ENCODE results near the gene BICDL2. TPM values are rescaled to one million over a fixed set of nuclear protein-coding genes. Genes with fewer than 3 reads are reported as not detected.

BICDL2 gene
- polyA plus RNA-seq, 1 of the 3 experiments (the other 2 are of a cell fraction), result not detected

DNA sequence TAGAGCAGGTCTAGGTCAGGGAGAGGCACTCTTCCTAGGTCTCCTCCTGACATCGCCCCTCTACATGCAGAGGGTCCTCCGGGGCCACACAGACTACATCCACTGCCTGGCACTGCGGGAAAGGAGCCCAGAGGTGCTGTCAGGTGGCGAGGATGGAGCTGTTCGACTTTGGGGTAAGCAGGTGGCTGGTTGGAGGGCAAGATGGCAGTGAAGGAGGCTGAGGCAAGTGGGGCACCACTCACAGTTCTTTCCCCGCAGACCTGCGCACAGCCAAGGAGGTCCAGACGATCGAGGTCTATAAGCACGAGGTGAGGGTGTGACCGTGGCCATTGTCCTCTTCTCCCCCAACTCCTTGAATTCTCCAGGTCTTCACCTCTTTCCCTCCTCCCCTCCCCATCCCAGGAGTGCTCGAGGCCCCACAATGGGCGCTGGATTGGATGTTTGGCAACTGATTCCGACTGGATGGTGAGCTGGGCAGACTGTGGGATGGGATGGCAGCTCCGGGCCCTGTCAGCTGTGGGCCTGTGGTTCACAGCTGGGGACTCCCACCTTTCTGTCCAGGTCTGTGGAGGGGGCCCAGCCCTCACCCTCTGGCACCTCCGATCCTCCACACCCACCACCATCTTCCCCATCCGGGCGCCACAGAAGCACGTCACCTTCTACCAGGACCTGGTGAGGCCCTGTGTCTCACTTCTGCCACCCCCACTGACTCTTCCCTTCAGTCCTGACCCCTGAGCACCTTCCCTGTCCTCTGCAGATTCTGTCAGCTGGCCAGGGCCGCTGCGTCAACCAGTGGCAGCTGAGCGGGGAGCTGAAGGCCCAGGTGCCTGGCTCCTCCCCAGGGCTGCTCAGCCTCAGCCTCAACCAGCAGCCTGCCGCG lies 9.9 kb downstream of the BICDL2 start:
- 93% methylated on average over 20 of the region's 24 CpGs for WGBS (ENCODE audit: low lambda C conversion rate)
- Histone ChIP-seq H3K27me3 (ENCODE audit: insufficient read depth) (peaks cover 3% of the 10 kb centered on the region; the same call in 1 of the 2 replicates), H4K20me1 (ENCODE audit: insufficient read depth) (peaks cover 12% of the 10 kb centered on the region)

DNA sequence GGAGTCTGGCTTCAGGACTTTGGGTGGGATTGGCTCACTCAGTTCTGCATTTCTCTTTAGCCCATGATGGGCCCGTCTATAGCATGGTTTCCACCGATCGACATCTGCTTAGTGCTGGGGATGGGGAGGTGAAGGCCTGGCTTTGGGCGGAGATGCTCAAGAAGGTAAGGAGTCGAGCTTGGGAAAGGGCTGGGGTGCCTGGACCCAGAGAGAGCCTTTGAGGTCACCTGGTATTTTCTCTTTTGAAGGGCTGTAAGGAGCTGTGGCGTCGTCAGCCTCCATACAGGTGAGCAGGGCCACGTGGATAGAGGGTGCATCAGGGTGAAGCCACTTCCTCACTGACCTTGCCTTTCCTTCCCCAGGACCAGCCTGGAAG lies 10.8 kb downstream of the BICDL2 start:
- Histone ChIP-seq H3K4me3 (ENCODE audit: low read depth in 2 of 2, low read length in 1 of 2) (no peak overlapping the region), H3K27ac (ENCODE audit: low read depth in 2 of 2, low read length in 1 of 2) (no peak overlapping the region), H3K4me2 (no peak overlapping the region), H3K27me3 (ENCODE audit: insufficient read depth) (no peaks in the 10 kb centered on the region), H3K9me2 (no peaks in the 10 kb centered on the region), H3K9me3 (no peaks in the 10 kb centered on the region), H4K20me1 (ENCODE audit: insufficient read depth) (peaks cover 19% of the 10 kb centered on the region), H3K36me3 (replicated peaks in 1 of 2; ENCODE audit: control insufficient read depth in 1 of 2, insufficient read depth in 2 of 2, low read length in 1 of 2) (peaks cover 21 to 26% of the 10 kb centered on the region in 2 experiments), H3K9ac (no peak overlapping the region), H3K79me2 (ENCODE audit: insufficient read depth) (peaks cover 6% of the 10 kb centered on the region; the same call in 1 of the 2 replicates), H3F3A (replicated peaks; ENCODE audit: insufficient read depth) (peaks cover 55% of the 10 kb centered on the region), H2AFZ (ENCODE audit: low read depth) (no peak overlapping the region), H3K4me1 (ENCODE audit: control insufficient read depth in 1 of 2, insufficient read depth in 2 of 2, low read depth in 1 of 2, low read length in 1 of 2) (peaks cover 8 to 24% of the 10 kb centered on the region in 2 experiments; a peak in 3 of 4 replicates)
- DNase-seq, result no peak
- ChIA-PET CTCF (no interaction called here), POLR2A (no interaction called here)
- no peak for TF ChIP-seq POLR2AphosphoS5 (IDR thresholded peaks at IDR 0.05; ENCODE audit: low read depth, low read length)
- TF ChIP-seq FOXJ3 (CRISPR knock-in tag; IDR thresholded peaks at IDR 0.05), result no peak
- TF ChIP-seq TEAD4 (IDR thresholded peaks at IDR 0.05; ENCODE audit: borderline replicate concordance, insufficient read depth), result no peak
- no peak for TF ChIP-seq RXRA (IDR thresholded peaks at IDR 0.05; ENCODE audit: borderline replicate concordance, low read depth)
- no peak for TF ChIP-seq ELF1 (IDR thresholded peaks at IDR 0.05)
- no peak for TF ChIP-seq CHD2 (IDR thresholded peaks at IDR 0.05; ENCODE audit: low read length, partially characterized antibody)
- no peak for TF ChIP-seq YY1 (IDR thresholded peaks at IDR 0.05; ENCODE audit: low read depth)
- TF ChIP-seq FOSL2 (IDR thresholded peaks at IDR 0.05; ENCODE audit: borderline replicate concordance, low read depth), result no peak
- TF ChIP-seq GATA2 (CRISPR knock-in tag; IDR thresholded peaks at IDR 0.05), result no peak
- no peak for TF ChIP-seq GABPA (IDR thresholded peaks at IDR 0.05; ENCODE audit: low read depth)
- TF ChIP-seq MEF2A (IDR thresholded peaks at IDR 0.05; ENCODE audit: borderline replicate concordance, low read depth), result no peak
- TF ChIP-seq, protein P1, sequence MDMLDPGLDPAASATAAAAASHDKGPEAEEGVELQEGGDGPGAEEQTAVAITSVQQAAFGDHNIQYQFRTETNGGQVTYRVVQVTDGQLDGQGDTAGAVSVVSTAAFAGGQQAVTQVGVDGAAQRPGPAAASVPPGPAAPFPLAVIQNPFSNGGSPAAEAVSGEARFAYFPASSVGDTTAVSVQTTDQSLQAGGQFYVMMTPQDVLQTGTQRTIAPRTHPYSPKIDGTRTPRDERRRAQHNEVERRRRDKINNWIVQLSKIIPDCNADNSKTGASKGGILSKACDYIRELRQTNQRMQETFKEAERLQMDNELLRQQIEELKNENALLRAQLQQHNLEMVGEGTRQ (IDR thresholded peaks at IDR 0.05; ENCODE audit: borderline replicate concordance, low read depth, low read length), result no peak
- WGBS (ENCODE audit: low lambda C conversion rate), result 93% methylated on average over 7 of the region's 8 CpGs

More for the DNA sequence above, 9.9 kb downstream of the BICDL2 start:
- no peaks in the 10 kb centered on the region for H3K79me2 ChIP-seq (ENCODE audit: insufficient read depth)
- no peak overlapping the region for H3K4me2 ChIP-seq
- peaks cover 49% of the 10 kb centered on the region for H3F3A ChIP-seq (replicated peaks; ENCODE audit: insufficient read depth)
- H3K27ac ChIP-seq (ENCODE audit: low read depth in 2 of 2, low read length in 1 of 2), result no peak overlapping the region
- H3K9me3 ChIP-seq, result no peaks in the 10 kb centered on the region
- H3K4me1 ChIP-seq (ENCODE audit: control insufficient read depth in 1 of 2, insufficient read depth in 2 of 2, low read depth in 1 of 2, low read length in 1 of 2), result peaks cover 8 to 17% of the 10 kb centered on the region in 2 experiments; a peak in 3 of 4 replicates
- CTCF ChIA-PET, result interaction anchor here (1.1 to 9.8 kb wide), 14 partner anchors 7 to 111 kb away, joined by 3 to 141 read pairs (median 8); partner anchors contain the start of genes CLDN6, HCFC1R1, IL32 and MMP25
- no peak overlapping the region for H3K9ac ChIP-seq
- peaks cover 14 to 22% of the 10 kb centered on the region in 2 experiments for H3K36me3 ChIP-seq (replicated peaks in 1 of 2; ENCODE audit: control insufficient read depth in 1 of 2, insufficient read depth in 2 of 2, low read length in 1 of 2)
- no peak overlapping the region for H2AFZ ChIP-seq (ENCODE audit: low read depth)
- no peak overlapping the region for H3K4me3 ChIP-seq (ENCODE audit: low read depth in 2 of 2, low read length in 1 of 2)
- no peaks in the 10 kb centered on the region for H3K9me2 ChIP-seq
- TF ChIP-seq EP300 (IDR thresholded peaks at IDR 0.05; ENCODE audit: borderline replicate concordance in 1 of 2, low read depth in 1 of 2, low read length in 1 of 2) (no peak), MXI1 (IDR thresholded peaks at IDR 0.05; ENCODE audit: low read depth, low read length) (no peak), EZH2phosphoT487 (IDR thresholded peaks at IDR 0.05; ENCODE audit: borderline replicate concordance, low read depth) (no peak), GATA2 (CRISPR knock-in tag; IDR thresholded peaks at IDR 0.05) (no peak), MEF2A (IDR thresholded peaks at IDR 0.05; ENCODE audit: borderline replicate concordance, low read depth) (no peak), JUND (IDR thresholded peaks at IDR 0.05) (no peak), FOXJ3 (CRISPR knock-in tag; IDR thresholded peaks at IDR 0.05) (no peak), RCOR1 (IDR thresholded peaks at IDR 0.05; ENCODE audit: low read length) (no peak), TCF12 (IDR thresholded peaks at IDR 0.05) (no peak), FOSL2 (IDR thresholded peaks at IDR 0.05; ENCODE audit: borderline replicate concordance, low read depth) (no peak)
- TF ChIP-seq, protein P2, sequence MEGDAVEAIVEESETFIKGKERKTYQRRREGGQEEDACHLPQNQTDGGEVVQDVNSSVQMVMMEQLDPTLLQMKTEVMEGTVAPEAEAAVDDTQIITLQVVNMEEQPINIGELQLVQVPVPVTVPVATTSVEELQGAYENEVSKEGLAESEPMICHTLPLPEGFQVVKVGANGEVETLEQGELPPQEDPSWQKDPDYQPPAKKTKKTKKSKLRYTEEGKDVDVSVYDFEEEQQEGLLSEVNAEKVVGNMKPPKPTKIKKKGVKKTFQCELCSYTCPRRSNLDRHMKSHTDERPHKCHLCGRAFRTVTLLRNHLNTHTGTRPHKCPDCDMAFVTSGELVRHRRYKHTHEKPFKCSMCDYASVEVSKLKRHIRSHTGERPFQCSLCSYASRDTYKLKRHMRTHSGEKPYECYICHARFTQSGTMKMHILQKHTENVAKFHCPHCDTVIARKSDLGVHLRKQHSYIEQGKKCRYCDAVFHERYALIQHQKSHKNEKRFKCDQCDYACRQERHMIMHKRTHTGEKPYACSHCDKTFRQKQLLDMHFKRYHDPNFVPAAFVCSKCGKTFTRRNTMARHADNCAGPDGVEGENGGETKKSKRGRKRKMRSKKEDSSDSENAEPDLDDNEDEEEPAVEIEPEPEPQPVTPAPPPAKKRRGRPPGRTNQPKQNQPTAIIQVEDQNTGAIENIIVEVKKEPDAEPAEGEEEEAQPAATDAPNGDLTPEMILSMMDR (IDR thresholded peaks at IDR 0.05), result no peak
- DNase-seq, result no peak
- POLR2A ChIA-PET, result no interaction called here

Measured in SK-N-SH (cell line).